NB4 (cell line): Measurements from ENCODE around the gene NHS.
A peak's percentile ranks its signal among the peaks of the same experiment; 100 is the strongest.

Source experiments
- DNase-seq: peaks from one replicate; pipeline ENCODE4 v3.0.0; 2010; ENCODE audit warnings: low read depth
- H3K4me3 ChIP-seq: one replicate; pipeline ENCODE4 v1.5.1; 2011; ENCODE audit warnings: mild to moderate bottlenecking, low read depth, low read length, moderate library complexity
- CTCF ChIP-seq: IDR thresholded peaks from one replicate; pipeline ENCODE4 v1.5.1; 2012; ENCODE audit warnings: low read depth, low read length
- MAX ChIP-seq: IDR thresholded peaks from 2 replicates; pipeline ENCODE4 v1.6.1; 2011; ENCODE audit warnings: low read depth, low read length
- MYC ChIP-seq: IDR thresholded peaks from 2 replicates; pipeline ENCODE4 v1.6.1; 2011; ENCODE audit warnings: low read depth, low read length
- POLR2A ChIP-seq: IDR thresholded peaks from 2 replicates; pipeline ENCODE4 v1.6.1; 2011; ENCODE audit warnings: mild to moderate bottlenecking; ENCODE audit not compliant: insufficient read length; ENCODE audit errors: extremely low read depth

NHS gene

DNA sequence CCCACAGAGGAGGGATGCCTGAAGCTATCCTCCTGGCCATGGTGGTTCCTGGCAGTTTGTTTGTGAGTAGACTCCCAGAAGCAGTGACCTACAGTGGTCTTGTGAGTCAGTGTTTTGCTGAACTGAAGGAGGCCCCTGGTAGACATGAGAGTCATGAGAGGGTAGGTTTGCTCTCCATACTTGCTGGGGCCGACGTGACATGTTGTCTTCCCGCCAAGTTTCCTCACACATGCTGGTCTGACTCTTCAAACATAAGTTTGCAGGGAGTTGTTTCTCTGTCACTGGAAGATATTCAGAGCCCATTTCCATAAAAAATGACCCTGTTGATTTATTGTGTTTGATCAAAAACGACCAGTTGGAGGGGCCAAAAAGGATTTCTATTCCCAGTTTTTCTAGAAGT is 231.2 kb downstream of the NHS start:
- DNase-seq: no peak
- no peak overlapping the region for H3K4me3 ChIP-seq
- TF ChIP-seq MYC (no peak), CTCF (no peak), MAX (no peak), POLR2A (no peak)

DNA sequence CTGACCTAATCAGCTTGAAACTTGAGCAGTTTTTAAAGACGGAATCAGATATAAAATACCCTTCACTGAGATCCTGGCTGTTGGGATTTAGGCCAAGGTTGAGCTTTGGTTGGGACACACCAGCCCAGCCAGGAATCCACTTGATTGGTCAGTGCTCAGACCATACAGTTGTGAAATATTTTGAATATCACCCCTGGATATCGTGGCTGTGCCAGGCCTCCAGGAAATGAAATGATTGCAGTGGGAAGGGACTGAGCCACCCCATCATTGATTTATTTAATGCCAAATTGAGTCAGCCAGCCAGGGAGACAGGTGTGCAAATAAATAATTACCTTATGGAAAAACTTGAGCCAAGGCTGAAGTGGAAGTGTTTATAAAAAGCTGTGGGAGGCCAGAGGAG is 233.9 kb downstream of the NHS start:
- TF ChIP-seq POLR2A: no peak
- DNase-seq: no peak
- H3K4me3 ChIP-seq: no peak overlapping the region

- no peak for TF ChIP-seq POLR2A
- no peak for TF ChIP-seq CTCF
- no peak for TF ChIP-seq MAX
- no peak for TF ChIP-seq MYC
- no peak for DNase-seq
- no peak overlapping the region for H3K4me3 ChIP-seq
These were observed 235.8 kb downstream of the NHS start for GRCh38 chrX:17610788-17611187.

DNA sequence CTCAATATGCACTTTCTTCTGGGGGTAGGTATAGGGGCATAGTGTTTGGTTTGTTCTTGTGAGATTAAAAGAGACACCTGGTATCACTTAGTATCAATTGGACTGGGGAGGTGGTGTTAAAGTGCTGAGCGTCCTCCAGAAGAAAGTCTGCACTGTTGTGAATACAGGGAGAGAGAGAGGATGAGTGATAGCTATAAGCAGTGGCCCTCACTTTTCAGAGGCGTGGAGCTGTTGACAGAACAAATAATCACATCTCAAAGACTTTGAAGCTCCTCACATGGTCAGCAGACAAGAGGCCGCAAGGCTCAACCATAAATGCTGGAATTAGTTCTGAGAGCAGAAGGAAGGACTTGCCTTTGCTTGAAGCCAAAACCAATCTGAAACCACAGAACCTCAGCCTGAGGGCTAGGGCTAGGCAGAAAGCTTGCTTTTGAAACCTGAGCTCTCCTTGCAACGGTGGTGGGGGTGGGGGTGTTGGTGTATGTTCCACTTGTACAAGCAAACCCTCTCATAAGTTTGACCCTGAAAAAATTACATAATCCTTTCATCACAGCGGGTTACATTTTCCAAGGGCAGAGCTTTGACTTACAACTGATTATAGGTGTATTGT is 239.1 kb downstream of the NHS start:
- TF ChIP-seq POLR2A: no peak
- TF ChIP-seq MAX: no peak
- TF ChIP-seq MYC: no peak
- TF ChIP-seq CTCF: no peak
- H3K4me3 ChIP-seq: no peak overlapping the region
- peak; percentile 1 for DNase-seq

DNA sequence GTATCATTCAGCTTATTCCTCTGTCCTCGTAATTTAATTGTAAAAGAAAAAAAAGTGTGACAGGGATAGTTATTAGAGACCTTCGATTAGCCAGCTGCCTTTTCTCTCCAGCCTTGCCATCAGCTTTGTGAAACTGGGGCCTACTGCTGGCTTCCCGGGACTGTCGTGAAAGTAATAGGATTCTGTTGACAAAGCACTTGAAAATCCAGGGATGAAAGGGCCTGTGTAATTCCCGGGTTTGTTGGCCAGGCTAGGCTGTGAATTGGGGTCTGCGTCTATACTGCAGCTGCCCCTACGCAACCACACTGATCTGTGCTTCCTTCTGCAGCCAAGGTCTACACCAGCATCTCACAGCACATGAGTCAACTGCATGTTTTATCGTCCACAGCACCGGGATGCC is 241.9 kb downstream of the NHS start:
- no peak for DNase-seq
- TF ChIP-seq CTCF (no peak), MYC (no peak), POLR2A (no peak)
- H3K4me3 ChIP-seq: no peak overlapping the region

DNA sequence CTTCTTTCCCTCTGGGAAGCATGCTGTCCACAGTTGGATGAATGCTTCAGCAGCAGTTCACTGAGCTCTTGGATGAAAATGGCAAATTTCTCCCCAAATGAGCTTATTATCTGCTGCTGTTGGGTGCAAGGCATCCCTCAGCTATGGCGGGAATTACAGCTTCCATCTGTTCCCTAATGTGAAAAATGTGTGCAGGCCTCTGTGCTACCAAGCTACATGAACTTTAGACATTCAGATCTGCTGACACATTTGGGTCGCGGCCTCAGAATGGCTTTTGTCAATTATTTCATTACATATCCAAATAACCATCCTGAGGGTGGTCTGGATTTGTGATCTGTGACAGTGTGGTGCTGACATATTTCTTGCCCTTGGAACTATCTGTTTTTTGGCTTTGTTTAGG is 242.8 kb downstream of the NHS start:
- TF ChIP-seq CTCF (no peak), MYC (no peak), POLR2A (no peak), MAX (no peak)
- H3K4me3 ChIP-seq: no peak overlapping the region
- DNase-seq: no peak
